MM.1S (cell line): ENCODE data around the gene BANK1.

Experiments
- EZH2 ChIP-seq: fragments of 300-600 bp; sonication (generic); optimal IDR thresholded peaks from 2 replicates; pipeline ENCODE3; 2017; ENCODE audit warnings: low read depth, mild to moderate bottlenecking, antibody characterized with exemption, low read length, mixed read lengths
- EZH2phosphoT487 ChIP-seq: fragments of 300-600 bp; sonication (generic); IDR thresholded peaks from 2 replicates; pipeline ENCODE4 v1.6.1; 2018; ENCODE audit warnings: antibody characterized with exemption, low read length
- TF ChIP-seq, protein P1 (sequence below): fragments of 300-600 bp; sonication (generic); IDR thresholded peaks from 2 replicates; pipeline ENCODE4 v1.5.1; 2016; ENCODE audit warnings: antibody characterized with exemption, low read length, mixed read lengths

DNA sequence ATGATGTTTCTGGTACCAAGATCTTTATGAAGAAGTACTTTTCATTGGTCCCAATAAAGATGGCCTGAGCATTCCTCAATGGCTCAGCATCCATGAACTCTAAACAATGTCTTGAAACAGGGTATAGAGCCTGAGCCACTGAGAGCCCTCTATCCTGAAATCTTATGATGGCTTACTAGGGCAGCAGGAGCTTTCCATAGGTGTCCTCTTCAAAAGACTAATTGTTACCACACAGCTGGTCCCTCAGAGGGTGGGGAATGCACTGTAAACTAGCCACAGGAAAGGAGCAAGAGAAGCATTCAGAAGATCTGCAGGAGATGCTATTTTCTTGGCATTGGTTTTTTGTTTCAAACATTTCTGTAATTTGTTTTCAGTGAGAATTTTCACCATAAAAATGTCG, 5.6 kb upstream of the BANK1 start:
- TF ChIP-seq, protein P1, sequence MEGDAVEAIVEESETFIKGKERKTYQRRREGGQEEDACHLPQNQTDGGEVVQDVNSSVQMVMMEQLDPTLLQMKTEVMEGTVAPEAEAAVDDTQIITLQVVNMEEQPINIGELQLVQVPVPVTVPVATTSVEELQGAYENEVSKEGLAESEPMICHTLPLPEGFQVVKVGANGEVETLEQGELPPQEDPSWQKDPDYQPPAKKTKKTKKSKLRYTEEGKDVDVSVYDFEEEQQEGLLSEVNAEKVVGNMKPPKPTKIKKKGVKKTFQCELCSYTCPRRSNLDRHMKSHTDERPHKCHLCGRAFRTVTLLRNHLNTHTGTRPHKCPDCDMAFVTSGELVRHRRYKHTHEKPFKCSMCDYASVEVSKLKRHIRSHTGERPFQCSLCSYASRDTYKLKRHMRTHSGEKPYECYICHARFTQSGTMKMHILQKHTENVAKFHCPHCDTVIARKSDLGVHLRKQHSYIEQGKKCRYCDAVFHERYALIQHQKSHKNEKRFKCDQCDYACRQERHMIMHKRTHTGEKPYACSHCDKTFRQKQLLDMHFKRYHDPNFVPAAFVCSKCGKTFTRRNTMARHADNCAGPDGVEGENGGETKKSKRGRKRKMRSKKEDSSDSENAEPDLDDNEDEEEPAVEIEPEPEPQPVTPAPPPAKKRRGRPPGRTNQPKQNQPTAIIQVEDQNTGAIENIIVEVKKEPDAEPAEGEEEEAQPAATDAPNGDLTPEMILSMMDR: no peak
- no peak for TF ChIP-seq EZH2
- no peak for TF ChIP-seq EZH2phosphoT487
